ENCODE results near the gene RPL22L1.

DNA sequence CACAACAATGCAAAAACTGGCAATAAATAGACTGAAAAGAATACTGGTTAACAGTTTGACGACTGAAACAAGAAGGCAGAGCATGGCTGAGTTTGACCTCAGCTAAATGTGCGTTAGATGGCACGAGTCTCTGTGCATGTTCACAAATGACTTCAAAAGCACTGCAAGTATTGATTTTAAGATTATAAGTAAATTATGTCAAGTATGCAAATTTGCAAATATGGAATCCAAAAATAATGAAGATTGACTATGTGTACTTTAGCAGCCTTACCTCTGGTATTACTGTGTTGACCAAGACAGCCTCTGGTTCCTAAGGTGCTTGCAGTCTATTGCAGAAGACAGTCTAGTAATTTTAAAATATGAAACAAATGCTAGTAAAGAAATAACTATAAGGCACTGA, 41.1 kb upstream of the RPL22L1 start:
- TF ChIP-seq, protein P1, sequence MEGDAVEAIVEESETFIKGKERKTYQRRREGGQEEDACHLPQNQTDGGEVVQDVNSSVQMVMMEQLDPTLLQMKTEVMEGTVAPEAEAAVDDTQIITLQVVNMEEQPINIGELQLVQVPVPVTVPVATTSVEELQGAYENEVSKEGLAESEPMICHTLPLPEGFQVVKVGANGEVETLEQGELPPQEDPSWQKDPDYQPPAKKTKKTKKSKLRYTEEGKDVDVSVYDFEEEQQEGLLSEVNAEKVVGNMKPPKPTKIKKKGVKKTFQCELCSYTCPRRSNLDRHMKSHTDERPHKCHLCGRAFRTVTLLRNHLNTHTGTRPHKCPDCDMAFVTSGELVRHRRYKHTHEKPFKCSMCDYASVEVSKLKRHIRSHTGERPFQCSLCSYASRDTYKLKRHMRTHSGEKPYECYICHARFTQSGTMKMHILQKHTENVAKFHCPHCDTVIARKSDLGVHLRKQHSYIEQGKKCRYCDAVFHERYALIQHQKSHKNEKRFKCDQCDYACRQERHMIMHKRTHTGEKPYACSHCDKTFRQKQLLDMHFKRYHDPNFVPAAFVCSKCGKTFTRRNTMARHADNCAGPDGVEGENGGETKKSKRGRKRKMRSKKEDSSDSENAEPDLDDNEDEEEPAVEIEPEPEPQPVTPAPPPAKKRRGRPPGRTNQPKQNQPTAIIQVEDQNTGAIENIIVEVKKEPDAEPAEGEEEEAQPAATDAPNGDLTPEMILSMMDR (conservative IDR thresholded peaks at IDR 0.05; ENCODE audit: low read depth, low read length), result no peak
- no peak for TF ChIP-seq POLR2A (IDR thresholded peaks at IDR 0.05; ENCODE audit: low read depth, low read length)
- no peak for TF ChIP-seq MAZ (IDR thresholded peaks at IDR 0.05; ENCODE audit: borderline replicate concordance, low read depth, low read length)
